ENCODE data around the gene DDB1.

- TF ChIP-seq FOXM1 (IDR thresholded peaks at IDR 0.05; ENCODE audit: low read depth): peak; percentile 83
- TF ChIP-seq FOXM1 (CRISPR knock-in tag; IDR thresholded peaks at IDR 0.05; ENCODE audit: low read depth): no peak
- TF ChIP-seq POLR2A (conservative IDR thresholded peaks at IDR 0.05): peak; percentile 61
- TF ChIP-seq ZNF785 (CRISPR knock-in tag; IDR thresholded peaks at IDR 0.05): no peak
- TF ChIP-seq CBX3 (IDR thresholded peaks at IDR 0.05; ENCODE audit: borderline replicate concordance in 1 of 2, low read length in 2 of 2): peak in 1 of 2 experiments; percentile 84; a peak in 2 of 3 replicates
- TF ChIP-seq TEAD2 (tag; IDR thresholded peaks at IDR 0.05): no peak
- no peak for TF ChIP-seq CTCF (IDR thresholded peaks at IDR 0.05 in 2 of 3, conservative IDR thresholded peaks at IDR 0.05 in 1 of 3; ENCODE audit: insufficient read depth in 2 of 3, low read depth in 1 of 3, low read length in 3 of 3)
- TF ChIP-seq KDM1A (IDR thresholded peaks at IDR 0.05): peak in 1 of 2 experiments; percentile 47; a peak in 2 of 4 replicates
- TF ChIP-seq SNRNP70 (optimal IDR thresholded peaks at IDR 0.05; ENCODE audit: low read depth, low read length): no peak
- TF ChIP-seq FOXK2 (conservative IDR thresholded peaks at IDR 0.05 in 1 of 2, IDR thresholded peaks at IDR 0.05 in 1 of 2; ENCODE audit: low read depth in 2 of 2): peak; percentile 58 to 67; a peak in 3 of 4 replicates
- TF ChIP-seq JUNB (CRISPR knock-in tag; conservative IDR thresholded peaks at IDR 0.05): no peak
- TF ChIP-seq, protein P1, sequence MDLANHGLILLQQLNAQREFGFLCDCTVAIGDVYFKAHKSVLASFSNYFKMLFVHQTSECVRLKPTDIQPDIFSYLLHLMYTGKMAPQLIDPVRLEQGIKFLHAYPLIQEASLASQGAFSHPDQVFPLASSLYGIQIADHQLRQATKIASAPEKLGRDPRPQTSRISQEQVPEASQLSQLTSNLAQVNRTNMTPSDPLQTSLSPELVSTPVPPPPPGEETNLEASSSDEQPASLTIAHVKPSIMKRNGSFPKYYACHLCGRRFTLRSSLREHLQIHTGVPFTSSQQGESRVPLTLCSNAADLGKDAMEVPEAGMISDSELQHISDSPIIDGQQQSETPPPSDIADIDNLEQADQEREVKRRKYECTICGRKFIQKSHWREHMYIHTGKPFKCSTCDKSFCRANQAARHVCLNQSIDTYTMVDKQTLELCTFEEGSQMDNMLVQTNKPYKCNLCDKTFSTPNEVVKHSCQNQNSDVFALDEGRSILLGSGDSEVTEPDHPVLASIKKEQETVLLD (IDR thresholded peaks at IDR 0.05): peak; percentile 76
These were observed 45.4 kb downstream of the DDB1 start for GRCh38 chr11:61287338-61287977.
